ENCODE results near the gene SOX10.

Gene SOX10

GRCh38 chr22:38032681-38033521, 48.5 kb upstream of the SOX10 start (continued):
- TF ChIP-seq, protein P1, sequence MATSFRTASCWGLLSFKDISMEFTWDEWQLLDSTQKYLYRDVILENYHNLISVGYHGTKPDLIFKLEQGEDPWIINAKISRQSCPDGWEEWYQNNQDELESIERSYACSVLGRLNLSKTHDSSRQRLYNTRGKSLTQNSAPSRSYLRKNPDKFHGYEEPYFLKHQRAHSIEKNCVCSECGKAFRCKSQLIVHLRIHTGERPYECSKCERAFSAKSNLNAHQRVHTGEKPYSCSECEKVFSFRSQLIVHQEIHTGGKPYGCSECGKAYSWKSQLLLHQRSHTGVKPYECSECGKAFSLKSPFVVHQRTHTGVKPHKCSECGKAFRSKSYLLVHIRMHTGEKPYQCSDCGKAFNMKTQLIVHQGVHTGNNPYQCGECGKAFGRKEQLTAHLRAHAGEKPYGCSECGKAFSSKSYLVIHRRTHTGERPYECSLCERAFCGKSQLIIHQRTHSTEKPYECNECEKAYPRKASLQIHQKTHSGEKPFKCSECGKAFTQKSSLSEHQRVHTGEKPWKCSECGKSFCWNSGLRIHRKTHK (tag by site-specific recombination; IDR thresholded peaks at IDR 0.05) = no peak
- TF ChIP-seq ZNF639 (tag by site-specific recombination; IDR thresholded peaks at IDR 0.05) (0 out of 2 replicates have a peak, but pooled peaks have one; percentile 82), ZFHX2 (tag by site-specific recombination; conservative IDR thresholded peaks at IDR 0.05) (peak; percentile 87), ZNF514 (tag by site-specific recombination; IDR thresholded peaks at IDR 0.05) (no peak), GLI2 (tag by site-specific recombination; IDR thresholded peaks at IDR 0.05; ENCODE audit: borderline replicate concordance, low read depth) (no peak; the same call in 1 of the 2 replicates), ZNF223 (tag by site-specific recombination; IDR thresholded peaks at IDR 0.05) (no peak), KLF1 (tag by site-specific recombination; IDR thresholded peaks at IDR 0.05) (no peak), SETDB1 (IDR thresholded peaks at IDR 0.05; ENCODE audit: insufficient read length, low read length) (no peak), ZNF211 (tag by site-specific recombination; IDR thresholded peaks at IDR 0.05; ENCODE audit: low read depth) (no peak), ZNF16 (tag by site-specific recombination; IDR thresholded peaks at IDR 0.05; ENCODE audit: low read depth) (no peak), ZNF623 (tag by site-specific recombination; IDR thresholded peaks at IDR 0.05) (peak; percentile 33), ZNF677 (tag by site-specific recombination; IDR thresholded peaks at IDR 0.05) (no peak), ZNF777 (tag by site-specific recombination; IDR thresholded peaks at IDR 0.05; ENCODE audit: borderline replicate concordance) (no peak), ZIC2 (tag by site-specific recombination; IDR thresholded peaks at IDR 0.05) (peak; percentile 100), ZNF776 (tag by site-specific recombination; IDR thresholded peaks at IDR 0.05; ENCODE audit: borderline replicate concordance) (no peak), ZNF792 (tag by site-specific recombination; IDR thresholded peaks at IDR 0.05) (0 out of 2 replicates have a peak, but pooled peaks have one; percentile 19), MZF1 (tag by site-specific recombination; IDR thresholded peaks at IDR 0.05; ENCODE audit: borderline replicate concordance) (no peak), ZBTB1 (tag by site-specific recombination; IDR thresholded peaks at IDR 0.05) (0 out of 2 replicates have a peak, but pooled peaks have one; percentile 48), SP7 (tag by site-specific recombination; IDR thresholded peaks at IDR 0.05) (peak; percentile 94), ZEB2 (tag by site-specific recombination; IDR thresholded peaks at IDR 0.05) (peak; percentile 92), WT1 (tag by site-specific recombination; IDR thresholded peaks at IDR 0.05) (no peak), ZNF596 (tag by site-specific recombination; IDR thresholded peaks at IDR 0.05) (no peak), ZNF664 (tag by site-specific recombination; IDR thresholded peaks at IDR 0.05) (no peak), ZBTB7A (tag by site-specific recombination; IDR thresholded peaks at IDR 0.05; ENCODE audit: low read depth) (peak; percentile 82), ZNF449 (tag by site-specific recombination; IDR thresholded peaks at IDR 0.05) (no peak), ZNF214 (tag by site-specific recombination; IDR thresholded peaks at IDR 0.05; ENCODE audit: borderline replicate concordance) (no peak), IKZF3 (tag by site-specific recombination; IDR thresholded peaks at IDR 0.05) (peak; percentile 78), TCF7L2 (IDR thresholded peaks at IDR 0.05; ENCODE audit: borderline replicate concordance, low read depth, low read length) (peak; percentile 83)
- TF ChIP-seq, protein P2, sequence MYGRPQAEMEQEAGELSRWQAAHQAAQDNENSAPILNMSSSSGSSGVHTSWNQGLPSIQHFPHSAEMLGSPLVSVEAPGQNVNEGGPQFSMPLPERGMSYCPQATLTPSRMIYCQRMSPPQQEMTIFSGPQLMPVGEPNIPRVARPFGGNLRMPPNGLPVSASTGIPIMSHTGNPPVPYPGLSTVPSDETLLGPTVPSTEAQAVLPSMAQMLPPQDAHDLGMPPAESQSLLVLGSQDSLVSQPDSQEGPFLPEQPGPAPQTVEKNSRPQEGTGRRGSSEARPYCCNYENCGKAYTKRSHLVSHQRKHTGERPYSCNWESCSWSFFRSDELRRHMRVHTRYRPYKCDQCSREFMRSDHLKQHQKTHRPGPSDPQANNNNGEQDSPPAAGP (tag by site-specific recombination; IDR thresholded peaks at IDR 0.05) = peak; percentile 67; the same call in 1 of the 2 replicates
- TF ChIP-seq, protein P3, sequence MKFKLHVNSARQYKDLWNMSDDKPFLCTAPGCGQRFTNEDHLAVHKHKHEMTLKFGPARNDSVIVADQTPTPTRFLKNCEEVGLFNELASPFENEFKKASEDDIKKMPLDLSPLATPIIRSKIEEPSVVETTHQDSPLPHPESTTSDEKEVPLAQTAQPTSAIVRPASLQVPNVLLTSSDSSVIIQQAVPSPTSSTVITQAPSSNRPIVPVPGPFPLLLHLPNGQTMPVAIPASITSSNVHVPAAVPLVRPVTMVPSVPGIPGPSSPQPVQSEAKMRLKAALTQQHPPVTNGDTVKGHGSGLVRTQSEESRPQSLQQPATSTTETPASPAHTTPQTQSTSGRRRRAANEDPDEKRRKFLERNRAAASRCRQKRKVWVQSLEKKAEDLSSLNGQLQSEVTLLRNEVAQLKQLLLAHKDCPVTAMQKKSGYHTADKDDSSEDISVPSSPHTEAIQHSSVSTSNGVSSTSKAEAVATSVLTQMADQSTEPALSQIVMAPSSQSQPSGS (tag by site-specific recombination; IDR thresholded peaks at IDR 0.05; ENCODE audit: low read depth) = peak; percentile 96
- TF ChIP-seq, protein P4, sequence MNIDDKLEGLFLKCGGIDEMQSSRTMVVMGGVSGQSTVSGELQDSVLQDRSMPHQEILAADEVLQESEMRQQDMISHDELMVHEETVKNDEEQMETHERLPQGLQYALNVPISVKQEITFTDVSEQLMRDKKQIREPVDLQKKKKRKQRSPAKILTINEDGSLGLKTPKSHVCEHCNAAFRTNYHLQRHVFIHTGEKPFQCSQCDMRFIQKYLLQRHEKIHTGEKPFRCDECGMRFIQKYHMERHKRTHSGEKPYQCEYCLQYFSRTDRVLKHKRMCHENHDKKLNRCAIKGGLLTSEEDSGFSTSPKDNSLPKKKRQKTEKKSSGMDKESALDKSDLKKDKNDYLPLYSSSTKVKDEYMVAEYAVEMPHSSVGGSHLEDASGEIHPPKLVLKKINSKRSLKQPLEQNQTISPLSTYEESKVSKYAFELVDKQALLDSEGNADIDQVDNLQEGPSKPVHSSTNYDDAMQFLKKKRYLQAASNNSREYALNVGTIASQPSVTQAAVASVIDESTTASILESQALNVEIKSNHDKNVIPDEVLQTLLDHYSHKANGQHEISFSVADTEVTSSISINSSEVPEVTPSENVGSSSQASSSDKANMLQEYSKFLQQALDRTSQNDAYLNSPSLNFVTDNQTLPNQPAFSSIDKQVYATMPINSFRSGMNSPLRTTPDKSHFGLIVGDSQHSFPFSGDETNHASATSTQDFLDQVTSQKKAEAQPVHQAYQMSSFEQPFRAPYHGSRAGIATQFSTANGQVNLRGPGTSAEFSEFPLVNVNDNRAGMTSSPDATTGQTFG (tag by site-specific recombination; IDR thresholded peaks at IDR 0.05; ENCODE audit: borderline replicate concordance) = no peak
